ENCODE results near the gene PRPF6. TPM values are rescaled to one million over a fixed set of nuclear protein-coding genes. Genes with fewer than 3 reads are reported as not detected.
A peak's percentile ranks its signal among the peaks of the same experiment; 100 is the strongest.

The PRPF6 gene
- polyA plus RNA-seq, 1 donor from 2014 or later: 91.9 TPM

DNA sequence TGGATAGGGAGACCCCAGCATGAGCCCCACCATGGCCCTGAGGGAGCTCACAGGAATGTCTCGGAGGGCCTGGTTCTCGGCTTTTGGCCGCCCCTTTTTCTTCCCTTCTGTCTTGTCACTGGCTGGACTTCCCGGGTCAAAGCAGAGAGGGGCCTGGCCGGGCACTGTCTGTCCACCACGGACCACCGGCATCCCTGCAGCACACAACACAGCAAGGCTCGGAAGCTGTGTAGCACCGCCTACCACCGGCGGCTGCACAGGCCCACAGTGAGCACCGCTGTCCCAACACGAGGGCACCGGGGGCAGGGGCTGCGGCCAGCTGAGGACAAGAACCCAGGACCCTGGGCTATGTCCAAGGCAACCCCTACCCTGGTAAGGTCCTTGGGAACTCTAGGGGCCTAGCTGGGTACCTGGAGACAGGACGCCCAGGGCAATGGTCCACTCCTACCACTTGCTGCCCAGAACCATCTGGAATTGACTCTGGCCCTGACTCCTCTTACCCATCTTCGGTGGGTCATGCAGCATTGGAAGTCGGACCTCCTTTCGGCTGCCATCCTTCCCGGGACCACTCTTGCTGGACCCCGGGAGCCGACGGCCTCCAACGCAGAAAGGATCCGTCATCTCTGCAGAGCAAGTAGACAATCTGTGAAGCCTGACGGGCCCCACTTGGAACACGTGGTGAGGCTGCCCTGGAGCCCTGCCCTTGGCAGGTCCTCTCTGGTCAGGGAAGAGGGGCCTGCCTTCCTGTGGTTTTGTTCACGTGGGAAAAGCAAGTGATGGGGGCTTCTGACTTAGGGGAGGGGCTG is 13.4 kb upstream of the PRPF6 start:
- H3K4me2 ChIP-seq (ENCODE audit: low read length): no peak overlapping the region
- H3K9me2 ChIP-seq (ENCODE audit: insufficient read depth, low read length): no peaks in the 10 kb centered on the region
- H3K36me3 ChIP-seq (ENCODE audit: insufficient read depth, low read length): no peaks in the 10 kb centered on the region
- H3K9me3 ChIP-seq (ENCODE audit: low read length): no peaks in the 10 kb centered on the region
- no peak overlapping the region for H3K27ac ChIP-seq (ENCODE audit: low read length)
- TF ChIP-seq, protein P1, sequence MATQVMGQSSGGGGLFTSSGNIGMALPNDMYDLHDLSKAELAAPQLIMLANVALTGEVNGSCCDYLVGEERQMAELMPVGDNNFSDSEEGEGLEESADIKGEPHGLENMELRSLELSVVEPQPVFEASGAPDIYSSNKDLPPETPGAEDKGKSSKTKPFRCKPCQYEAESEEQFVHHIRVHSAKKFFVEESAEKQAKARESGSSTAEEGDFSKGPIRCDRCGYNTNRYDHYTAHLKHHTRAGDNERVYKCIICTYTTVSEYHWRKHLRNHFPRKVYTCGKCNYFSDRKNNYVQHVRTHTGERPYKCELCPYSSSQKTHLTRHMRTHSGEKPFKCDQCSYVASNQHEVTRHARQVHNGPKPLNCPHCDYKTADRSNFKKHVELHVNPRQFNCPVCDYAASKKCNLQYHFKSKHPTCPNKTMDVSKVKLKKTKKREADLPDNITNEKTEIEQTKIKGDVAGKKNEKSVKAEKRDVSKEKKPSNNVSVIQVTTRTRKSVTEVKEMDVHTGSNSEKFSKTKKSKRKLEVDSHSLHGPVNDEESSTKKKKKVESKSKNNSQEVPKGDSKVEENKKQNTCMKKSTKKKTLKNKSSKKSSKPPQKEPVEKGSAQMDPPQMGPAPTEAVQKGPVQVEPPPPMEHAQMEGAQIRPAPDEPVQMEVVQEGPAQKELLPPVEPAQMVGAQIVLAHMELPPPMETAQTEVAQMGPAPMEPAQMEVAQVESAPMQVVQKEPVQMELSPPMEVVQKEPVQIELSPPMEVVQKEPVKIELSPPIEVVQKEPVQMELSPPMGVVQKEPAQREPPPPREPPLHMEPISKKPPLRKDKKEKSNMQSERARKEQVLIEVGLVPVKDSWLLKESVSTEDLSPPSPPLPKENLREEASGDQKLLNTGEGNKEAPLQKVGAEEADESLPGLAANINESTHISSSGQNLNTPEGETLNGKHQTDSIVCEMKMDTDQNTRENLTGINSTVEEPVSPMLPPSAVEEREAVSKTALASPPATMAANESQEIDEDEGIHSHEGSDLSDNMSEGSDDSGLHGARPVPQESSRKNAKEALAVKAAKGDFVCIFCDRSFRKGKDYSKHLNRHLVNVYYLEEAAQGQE (IDR thresholded peaks at IDR 0.05; ENCODE audit: borderline replicate concordance): no peak
- no peak for TF ChIP-seq SMC3 (conservative IDR thresholded peaks at IDR 0.05; ENCODE audit: poor library complexity)
- TF ChIP-seq POLR2AphosphoS5 (IDR thresholded peaks at IDR 0.05): no peak
- no peak for TF ChIP-seq EZH2 (IDR thresholded peaks at IDR 0.05; ENCODE audit: borderline replicate concordance, insufficient read depth, low read length, poor library complexity, severe bottlenecking)
- H3F3A ChIP-seq (ENCODE audit: insufficient read depth, low read length, poor library complexity, severe bottlenecking): no peaks in the 10 kb centered on the region
- H3K9ac ChIP-seq (ENCODE audit: low read length): no peak overlapping the region
- H3K79me2 ChIP-seq (replicated peaks; ENCODE audit: insufficient read depth, low read length): peaks cover 8% of the 10 kb centered on the region
- no peaks in the 10 kb centered on the region for H4K20me1 ChIP-seq (ENCODE audit: insufficient read depth)
- no peaks in the 10 kb centered on the region for H3K27me3 ChIP-seq (ENCODE audit: insufficient read depth, low read depth, low read length)
- H2AFZ ChIP-seq (ENCODE audit: low read depth, low read length): no peak overlapping the region
- H3K4me3 ChIP-seq (ENCODE audit: low read length): no peak overlapping the region

DNA sequence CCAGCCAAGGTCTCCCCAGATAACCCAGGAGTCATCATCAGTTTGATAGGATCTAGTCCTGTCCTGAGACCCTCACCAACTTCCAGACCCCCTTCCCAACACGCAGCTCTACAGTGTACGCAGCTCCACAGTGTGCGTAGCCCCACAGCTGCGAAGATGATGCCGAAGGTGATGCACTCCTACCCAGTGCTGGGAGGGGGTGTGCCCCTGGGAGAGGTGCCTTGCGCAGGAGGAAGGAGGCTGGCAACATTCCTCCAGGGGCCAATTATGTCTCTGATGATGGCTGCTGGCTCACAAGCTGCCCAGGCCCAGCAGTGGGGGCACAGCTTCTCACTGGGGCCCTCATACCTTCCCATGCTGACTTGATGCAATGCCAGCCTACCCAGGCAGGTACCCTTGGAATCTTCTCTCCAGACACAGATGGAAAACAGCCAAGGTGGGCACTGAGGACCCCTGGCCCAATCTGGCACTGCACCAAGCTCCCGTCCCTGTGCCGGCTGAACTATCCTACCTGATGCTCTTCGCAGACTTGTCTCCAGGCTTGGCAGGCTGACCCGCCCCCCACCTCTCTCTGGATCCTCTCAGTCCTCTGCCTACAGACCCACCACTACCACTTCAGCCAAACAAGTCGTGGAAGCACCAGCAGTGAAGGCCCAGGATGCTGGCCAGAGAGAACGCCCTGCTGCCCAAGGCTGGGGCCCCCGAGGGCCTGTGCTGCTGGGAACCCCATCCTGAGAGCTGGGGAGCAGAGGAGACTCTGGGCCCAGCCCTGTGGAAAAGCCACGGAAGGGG is 12.6 kb upstream of the PRPF6 start:
- no peak for TF ChIP-seq CTCF (IDR thresholded peaks at IDR 0.05; ENCODE audit: poor library complexity, severe bottlenecking)
- TF ChIP-seq EP300 (conservative IDR thresholded peaks at IDR 0.05; ENCODE audit: poor library complexity, severe bottlenecking): no peak
- TF ChIP-seq, protein P1 (IDR thresholded peaks at IDR 0.05; ENCODE audit: borderline replicate concordance): no peak
- no peak for TF ChIP-seq EZH2 (IDR thresholded peaks at IDR 0.05; ENCODE audit: borderline replicate concordance, insufficient read depth, low read length, poor library complexity, severe bottlenecking)
- no peak for TF ChIP-seq TAF1 (IDR thresholded peaks at IDR 0.05; ENCODE audit: low read depth)
- TF ChIP-seq RAD21 (conservative IDR thresholded peaks at IDR 0.05): no peak
- TF ChIP-seq SMC3 (conservative IDR thresholded peaks at IDR 0.05; ENCODE audit: poor library complexity): no peak
- no peak for TF ChIP-seq MXI1 (conservative IDR thresholded peaks at IDR 0.05; ENCODE audit: poor library complexity, severe bottlenecking)
- no peak for TF ChIP-seq POLR2AphosphoS5 (IDR thresholded peaks at IDR 0.05)
- Histone ChIP-seq H3K9ac (ENCODE audit: low read length) (peak overlapping the region; percentile 90), H3K79me2 (replicated peaks; ENCODE audit: insufficient read depth, low read length) (peaks cover 8% of the 10 kb centered on the region), H3K4me3 (ENCODE audit: low read length) (peak overlapping the region; percentile 84), H3K27me3 (ENCODE audit: insufficient read depth, low read depth, low read length) (no peaks in the 10 kb centered on the region), H3K27ac (ENCODE audit: low read length) (peak overlapping the region; percentile 44), H2AFZ (ENCODE audit: low read depth, low read length) (no peak overlapping the region), H4K20me1 (ENCODE audit: insufficient read depth) (no peaks in the 10 kb centered on the region), H3K36me3 (ENCODE audit: insufficient read depth, low read length) (no peaks in the 10 kb centered on the region), H3K9me2 (ENCODE audit: insufficient read depth, low read length) (no peaks in the 10 kb centered on the region), H3K4me2 (ENCODE audit: low read length) (peak overlapping the region; percentile 88), H3F3A (ENCODE audit: insufficient read depth, low read length, poor library complexity, severe bottlenecking) (no peaks in the 10 kb centered on the region), H3K9me3 (ENCODE audit: low read length) (no peaks in the 10 kb centered on the region)
